B cell (primary cell): Measurements from ENCODE around the gene MS4A1.

Source experiments
- CTCF ChIP-seq: fragments of 200-600 bp; IDR thresholded peaks from one replicate; pipeline ENCODE4 v1.8.0; 2022; ENCODE audit warnings: antibody characterized with exemption, mild to moderate bottlenecking
- EZH2 ChIP-seq: IDR thresholded peaks from 2 replicates; pipeline ENCODE4 v1.6.1; 2012; ENCODE audit warnings: borderline replicate concordance, low read depth, mild to moderate bottlenecking, moderate library complexity, low read length; ENCODE audit not compliant: insufficient read depth, poor library complexity, severe bottlenecking

- TF ChIP-seq CTCF (no peak), EZH2 (no peak)
Measured at GRCh38 chr11:60498853-60499252, 43.2 kb downstream of the MS4A1 start.
